Stimulated activated CD4-positive, alpha-beta T cell treated with anti-CD3 and anti-CD28 coated beads, Interleukin-2, amount 100 ng/mL, for 48 hours (primary cell): ENCODE data around the gene NLRP5.
"Not testable (repeated sequence)": the region's sequence is repeated elsewhere in the genome, so short reads cannot be mapped to it uniquely, and the experiment has no call there.

Experiments
- DNase-seq, 2 donors: peaks; one replicate each; pipeline ENCODE4 v3.0.0-alpha.2; 2020

Gene NLRP5

GRCh38 chr19:55986487-55986886 is at the start of gene NLRP5:
NLRP5 (plus strand) TSS chr19:55986775.
- DNase-seq, result no peak

DNA sequence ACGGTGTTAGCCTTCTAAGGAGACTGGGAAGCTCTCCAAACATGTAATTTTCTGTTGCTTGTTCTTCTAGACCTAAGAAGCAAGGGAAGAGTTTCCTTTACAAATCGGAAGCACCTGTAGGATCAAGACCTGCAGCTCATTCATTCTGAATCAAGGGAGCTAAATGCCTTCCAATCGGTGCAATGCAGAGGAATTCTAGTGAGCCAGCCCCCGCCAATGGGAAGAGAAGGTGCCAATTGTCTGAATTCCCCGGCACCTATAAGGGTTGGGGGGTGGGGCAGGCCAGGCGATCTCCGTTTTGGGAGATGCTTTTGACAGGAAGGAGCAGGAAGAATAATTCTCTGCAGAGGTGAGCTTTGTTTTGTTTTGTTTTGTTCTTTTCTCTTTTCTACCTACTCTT is 47.4 kb upstream of the NLRP5 start:
- DNase-seq, result no peak

- DNase-seq, result no peak
These were observed 46.3 kb upstream of the NLRP5 start for GRCh38 chr19:55940306-55940705.

GRCh38 chr19:55947532-55947931 is 39.0 kb upstream of the NLRP5 start, which contains the start of gene NLRP8:
NLRP8 (plus strand) TSS chr19:55947832.
- DNase-seq, result no peak

DNA sequence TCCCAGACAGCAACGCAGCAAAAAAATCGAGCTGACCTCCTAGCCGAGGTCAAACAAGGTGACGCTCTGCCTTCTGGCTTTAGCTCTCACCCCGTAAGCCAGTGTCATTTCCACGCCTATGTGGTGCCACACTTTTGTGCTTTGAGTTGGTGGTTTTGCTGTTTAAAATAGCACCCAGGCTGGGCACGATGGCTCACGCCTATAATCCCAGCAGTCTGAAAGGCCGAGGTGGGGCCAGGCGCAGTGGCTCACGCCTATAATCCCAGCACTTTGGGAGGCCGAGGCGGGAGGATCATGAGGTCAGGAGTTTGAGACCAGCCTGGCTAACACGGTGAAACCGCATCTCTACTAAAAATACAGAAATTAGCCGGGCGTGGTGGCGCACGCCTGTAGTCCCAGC is 36.0 kb upstream of the NLRP5 start:
- not testable (repeated sequence) for DNase-seq

GRCh38 chr19:55956431-55956830 is 30.1 kb upstream of the NLRP5 start:
- no peak for DNase-seq

- no peak for DNase-seq
These were observed 28.2 kb upstream of the NLRP5 start for GRCh38 chr19:55958356-55958755.

DNA sequence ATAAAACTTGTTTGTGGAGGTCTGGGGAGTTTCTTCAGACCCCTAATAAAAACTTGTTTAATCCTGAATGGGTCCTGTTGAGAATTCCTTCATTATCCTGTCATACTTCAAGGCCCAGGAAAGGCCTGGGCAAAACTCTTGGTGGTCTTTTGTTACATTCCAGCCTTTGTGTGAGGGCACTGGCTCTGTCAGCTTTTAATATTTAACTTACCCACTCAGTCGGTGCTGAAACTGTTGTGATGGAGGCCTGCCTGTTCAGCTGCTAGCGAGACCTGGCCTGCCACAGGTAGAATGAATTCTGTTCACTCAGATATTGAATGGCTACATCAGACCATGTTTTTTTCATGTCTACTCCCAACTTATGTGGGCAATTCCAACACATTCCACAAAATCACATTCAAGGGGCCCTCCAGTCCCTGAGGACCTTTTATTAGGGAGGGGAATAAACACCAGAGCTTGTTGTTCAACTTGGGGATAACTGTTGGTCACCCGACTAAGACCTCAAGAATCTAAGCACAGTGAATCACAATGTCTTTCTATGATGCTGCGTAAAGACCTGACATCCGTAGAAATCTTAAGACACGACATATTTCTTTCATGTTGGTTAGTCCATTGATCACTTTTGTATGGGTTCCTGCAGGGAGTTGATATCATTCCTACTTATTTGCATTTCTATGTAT is 26.4 kb upstream of the NLRP5 start:
- DNase-seq, result no peak

- DNase-seq, result no peak
These were observed 24.4 kb upstream of the NLRP5 start for GRCh38 chr19:55962186-55962585.

GRCh38 chr19:55973982-55974381 is 12.6 kb upstream of the NLRP5 start:
- no peak for DNase-seq

DNA sequence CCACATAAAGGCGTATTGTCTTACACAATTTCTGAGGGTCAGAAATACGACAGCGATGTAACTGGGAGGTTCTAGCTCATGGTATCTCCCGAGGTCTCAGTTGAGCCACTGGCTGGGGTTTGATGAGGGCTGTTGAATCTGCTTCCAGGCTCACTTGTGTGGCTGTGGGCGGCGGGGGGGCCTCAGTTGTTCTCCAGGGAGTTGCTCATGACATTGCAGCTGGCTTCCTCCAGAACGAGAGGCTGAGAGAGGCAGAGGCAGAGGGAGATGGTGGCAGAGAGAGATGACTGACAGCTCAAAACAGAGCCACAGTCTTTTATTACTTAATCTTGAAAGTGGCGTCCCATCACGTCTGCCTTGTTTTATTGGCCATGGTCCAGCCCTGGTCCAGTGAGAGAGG is 6.2 kb upstream of the NLRP5 start:
- no peak for DNase-seq

DNA sequence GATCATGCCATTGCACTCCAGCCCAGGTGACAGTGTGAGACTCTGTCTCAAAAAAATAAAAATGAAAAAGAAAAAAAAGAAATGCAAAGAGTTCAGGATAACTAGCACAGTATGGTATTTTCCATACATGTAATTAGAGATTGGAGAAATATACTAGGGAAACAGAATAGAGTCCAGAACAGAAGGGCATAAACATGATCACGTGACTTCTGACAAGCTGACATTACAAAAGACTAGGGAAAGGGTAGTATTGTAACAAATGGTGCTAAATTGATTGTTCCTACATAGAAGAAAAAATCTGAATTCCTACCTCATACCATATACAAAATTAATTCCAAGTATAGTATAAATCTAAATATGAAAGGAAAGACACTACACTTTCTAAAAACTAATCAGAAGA is 1.3 kb upstream of the NLRP5 start:
- no peak for DNase-seq

- no peak for DNase-seq
These were observed 4.3 kb downstream of the NLRP5 start for GRCh38 chr19:55990831-55991230.

- DNase-seq, result no peak
These were observed 6.9 kb downstream of the NLRP5 start for GRCh38 chr19:55993492-55993891.

DNA sequence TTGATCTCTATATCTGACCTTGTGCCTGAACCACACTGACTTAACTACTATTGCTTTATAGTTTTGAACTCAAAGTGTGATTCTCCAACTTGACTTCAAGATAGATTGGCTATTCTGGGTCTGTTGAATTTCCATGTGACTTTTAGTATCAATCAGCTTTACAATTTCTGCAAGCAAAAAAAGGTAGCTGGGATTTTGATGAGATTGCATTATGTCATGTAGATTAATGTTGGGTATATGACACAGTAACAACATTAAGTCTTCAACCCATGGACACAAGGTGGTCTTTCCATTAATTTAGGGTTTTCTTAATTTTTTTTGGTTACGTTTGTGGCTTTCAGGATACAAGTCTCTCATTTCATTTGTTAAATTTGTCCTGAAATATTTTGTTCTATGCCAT is 28.2 kb downstream of the NLRP5 start:
- DNase-seq, result no peak

GRCh38 chr19:56015756-56016155 is 29.2 kb downstream of the NLRP5 start:
- no peak for DNase-seq

- DNase-seq, result not testable (repeated sequence)
These were observed 32.8 kb downstream of the NLRP5 start for GRCh38 chr19:56019325-56019724.

- DNase-seq, result not testable (repeated sequence)
These were observed 33.9 kb downstream of the NLRP5 start for GRCh38 chr19:56020355-56020975.

DNA sequence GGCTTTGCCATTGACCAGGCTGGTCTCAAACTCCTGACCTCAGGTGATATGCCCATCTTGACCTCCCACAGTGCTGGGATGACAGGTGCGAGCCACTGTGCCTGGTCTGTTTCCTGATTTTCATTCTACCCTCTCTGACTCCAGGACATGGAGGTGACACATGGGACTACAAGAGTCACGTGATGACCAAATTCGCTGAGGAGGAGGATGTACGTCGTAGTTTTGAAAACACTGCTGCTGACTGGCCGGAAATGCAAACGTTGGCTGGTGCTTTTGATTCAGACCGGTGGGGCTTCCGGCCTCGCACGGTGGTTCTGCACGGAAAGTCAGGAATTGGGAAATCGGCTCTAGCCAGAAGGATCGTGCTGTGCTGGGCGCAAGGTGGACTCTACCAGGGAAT is 40.2 kb downstream of the NLRP5 start:
- no peak for DNase-seq

GRCh38 chr19:56053596-56053995 is 67.0 kb downstream of the NLRP5 start:
- no peak for DNase-seq

GRCh38 chr19:56066152-56067023 is 79.8 kb downstream of the NLRP5 start:
- DNase-seq, result peak; percentile 56 to 58

DNA sequence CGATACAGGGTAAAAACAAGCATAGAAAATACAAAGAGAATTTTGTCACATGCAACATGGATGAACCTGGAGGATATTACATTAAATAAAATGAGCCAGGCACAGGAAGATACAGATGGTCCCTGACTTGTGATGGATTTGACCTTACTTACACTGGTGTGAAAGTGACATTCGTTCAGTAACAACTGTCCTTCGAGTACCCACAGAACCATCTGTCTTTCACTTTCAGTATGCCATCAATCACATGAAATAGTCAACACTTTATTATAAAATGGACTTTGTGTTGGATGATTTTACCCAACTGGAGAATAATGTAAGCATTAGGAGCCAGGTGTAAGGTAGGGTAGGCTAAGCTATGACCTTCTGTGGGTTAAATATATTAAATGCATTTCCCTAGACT is 83.1 kb downstream of the NLRP5 start:
- no peak for DNase-seq

- DNase-seq, result no peak
These were observed 84.6 kb downstream of the NLRP5 start for GRCh38 chr19:56071151-56071550.

GRCh38 chr19:56076498-56076897 is 89.9 kb downstream of the NLRP5 start:
- DNase-seq, result peak; percentile 38 to 50
